DOHH2 (cell line): ENCODE data around the gene CREBBP.

ENCODE experiments used
- EZH2phosphoT487 ChIP-seq: fragments of 200-600 bp; sonication (generic); IDR thresholded peaks from 2 replicates; pipeline ENCODE4 v1.6.1; 2017; ENCODE audit warnings: borderline replicate concordance, mild to moderate bottlenecking, antibody characterized with exemption, low read length, moderate library complexity, mixed read lengths
- TF ChIP-seq, protein P1 (sequence below): fragments of 200-600 bp; sonication (generic); IDR thresholded peaks from one replicate; pipeline ENCODE4 v1.5.1; 2014; ENCODE audit warnings: antibody characterized with exemption, mild to moderate bottlenecking, low read depth, low read length; ENCODE audit not compliant: poor library complexity, severe bottlenecking

DNA sequence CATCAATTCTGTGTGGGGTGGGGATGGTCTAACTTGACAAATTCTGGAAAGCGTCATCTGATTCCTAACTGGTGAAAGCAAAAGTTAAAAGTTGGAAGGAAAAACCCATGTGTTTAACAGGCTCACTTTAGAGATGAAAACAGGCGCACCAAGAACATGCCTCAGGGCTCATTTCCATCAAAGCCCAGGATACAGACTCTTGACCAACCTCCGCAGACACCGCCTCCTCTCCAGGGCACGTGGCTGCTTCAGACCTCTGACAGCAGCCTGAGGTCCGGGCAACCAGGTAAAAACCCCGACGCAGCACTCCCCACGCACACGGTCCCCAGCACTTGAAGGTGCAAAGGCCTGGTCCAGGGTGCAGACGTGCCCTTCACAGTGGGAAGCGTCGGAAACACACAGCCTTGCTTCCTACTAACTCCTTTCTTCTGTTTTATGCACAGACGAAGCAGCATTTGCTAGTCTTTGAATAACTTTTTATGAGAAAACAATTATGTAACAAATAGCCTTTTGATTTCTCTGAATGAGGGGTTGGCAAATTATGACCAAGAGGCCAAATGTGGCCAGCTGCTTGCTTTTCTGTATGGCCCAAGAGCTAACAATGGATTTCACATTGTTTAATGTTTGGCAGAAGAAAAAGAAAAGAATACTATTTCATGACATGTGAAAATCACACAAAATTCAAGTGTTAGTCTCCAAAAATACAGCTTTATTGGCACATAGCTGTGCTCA is 119.0 kb downstream of the CREBBP start:
- TF ChIP-seq, protein P1, sequence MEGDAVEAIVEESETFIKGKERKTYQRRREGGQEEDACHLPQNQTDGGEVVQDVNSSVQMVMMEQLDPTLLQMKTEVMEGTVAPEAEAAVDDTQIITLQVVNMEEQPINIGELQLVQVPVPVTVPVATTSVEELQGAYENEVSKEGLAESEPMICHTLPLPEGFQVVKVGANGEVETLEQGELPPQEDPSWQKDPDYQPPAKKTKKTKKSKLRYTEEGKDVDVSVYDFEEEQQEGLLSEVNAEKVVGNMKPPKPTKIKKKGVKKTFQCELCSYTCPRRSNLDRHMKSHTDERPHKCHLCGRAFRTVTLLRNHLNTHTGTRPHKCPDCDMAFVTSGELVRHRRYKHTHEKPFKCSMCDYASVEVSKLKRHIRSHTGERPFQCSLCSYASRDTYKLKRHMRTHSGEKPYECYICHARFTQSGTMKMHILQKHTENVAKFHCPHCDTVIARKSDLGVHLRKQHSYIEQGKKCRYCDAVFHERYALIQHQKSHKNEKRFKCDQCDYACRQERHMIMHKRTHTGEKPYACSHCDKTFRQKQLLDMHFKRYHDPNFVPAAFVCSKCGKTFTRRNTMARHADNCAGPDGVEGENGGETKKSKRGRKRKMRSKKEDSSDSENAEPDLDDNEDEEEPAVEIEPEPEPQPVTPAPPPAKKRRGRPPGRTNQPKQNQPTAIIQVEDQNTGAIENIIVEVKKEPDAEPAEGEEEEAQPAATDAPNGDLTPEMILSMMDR, result no peak
- no peak for TF ChIP-seq EZH2phosphoT487
